Measurements from ENCODE around the gene PRPF19.

GRCh38 chr11:60858236-60858635 is 48.1 kb downstream of the PRPF19 start:
- no peak for TF ChIP-seq ZFP36 (IDR thresholded peaks at IDR 0.05; ENCODE audit: low read depth, low read length, partially characterized antibody)
- TF ChIP-seq, protein P1, sequence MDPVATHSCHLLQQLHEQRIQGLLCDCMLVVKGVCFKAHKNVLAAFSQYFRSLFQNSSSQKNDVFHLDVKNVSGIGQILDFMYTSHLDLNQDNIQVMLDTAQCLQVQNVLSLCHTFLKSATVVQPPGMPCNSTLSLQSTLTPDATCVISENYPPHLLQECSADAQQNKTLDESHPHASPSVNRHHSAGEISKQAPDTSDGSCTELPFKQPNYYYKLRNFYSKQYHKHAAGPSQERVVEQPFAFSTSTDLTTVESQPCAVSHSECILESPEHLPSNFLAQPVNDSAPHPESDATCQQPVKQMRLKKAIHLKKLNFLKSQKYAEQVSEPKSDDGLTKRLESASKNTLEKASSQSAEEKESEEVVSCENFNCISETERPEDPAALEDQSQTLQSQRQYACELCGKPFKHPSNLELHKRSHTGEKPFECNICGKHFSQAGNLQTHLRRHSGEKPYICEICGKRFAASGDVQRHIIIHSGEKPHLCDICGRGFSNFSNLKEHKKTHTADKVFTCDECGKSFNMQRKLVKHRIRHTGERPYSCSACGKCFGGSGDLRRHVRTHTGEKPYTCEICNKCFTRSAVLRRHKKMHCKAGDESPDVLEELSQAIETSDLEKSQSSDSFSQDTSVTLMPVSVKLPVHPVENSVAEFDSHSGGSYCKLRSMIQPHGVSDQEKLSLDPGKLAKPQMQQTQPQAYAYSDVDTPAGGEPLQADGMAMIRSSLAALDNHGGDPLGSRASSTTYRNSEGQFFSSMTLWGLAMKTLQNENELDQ (CRISPR knock-in tag; IDR thresholded peaks at IDR 0.05; ENCODE audit: borderline replicate concordance) = no peak
- TF ChIP-seq, protein P2, sequence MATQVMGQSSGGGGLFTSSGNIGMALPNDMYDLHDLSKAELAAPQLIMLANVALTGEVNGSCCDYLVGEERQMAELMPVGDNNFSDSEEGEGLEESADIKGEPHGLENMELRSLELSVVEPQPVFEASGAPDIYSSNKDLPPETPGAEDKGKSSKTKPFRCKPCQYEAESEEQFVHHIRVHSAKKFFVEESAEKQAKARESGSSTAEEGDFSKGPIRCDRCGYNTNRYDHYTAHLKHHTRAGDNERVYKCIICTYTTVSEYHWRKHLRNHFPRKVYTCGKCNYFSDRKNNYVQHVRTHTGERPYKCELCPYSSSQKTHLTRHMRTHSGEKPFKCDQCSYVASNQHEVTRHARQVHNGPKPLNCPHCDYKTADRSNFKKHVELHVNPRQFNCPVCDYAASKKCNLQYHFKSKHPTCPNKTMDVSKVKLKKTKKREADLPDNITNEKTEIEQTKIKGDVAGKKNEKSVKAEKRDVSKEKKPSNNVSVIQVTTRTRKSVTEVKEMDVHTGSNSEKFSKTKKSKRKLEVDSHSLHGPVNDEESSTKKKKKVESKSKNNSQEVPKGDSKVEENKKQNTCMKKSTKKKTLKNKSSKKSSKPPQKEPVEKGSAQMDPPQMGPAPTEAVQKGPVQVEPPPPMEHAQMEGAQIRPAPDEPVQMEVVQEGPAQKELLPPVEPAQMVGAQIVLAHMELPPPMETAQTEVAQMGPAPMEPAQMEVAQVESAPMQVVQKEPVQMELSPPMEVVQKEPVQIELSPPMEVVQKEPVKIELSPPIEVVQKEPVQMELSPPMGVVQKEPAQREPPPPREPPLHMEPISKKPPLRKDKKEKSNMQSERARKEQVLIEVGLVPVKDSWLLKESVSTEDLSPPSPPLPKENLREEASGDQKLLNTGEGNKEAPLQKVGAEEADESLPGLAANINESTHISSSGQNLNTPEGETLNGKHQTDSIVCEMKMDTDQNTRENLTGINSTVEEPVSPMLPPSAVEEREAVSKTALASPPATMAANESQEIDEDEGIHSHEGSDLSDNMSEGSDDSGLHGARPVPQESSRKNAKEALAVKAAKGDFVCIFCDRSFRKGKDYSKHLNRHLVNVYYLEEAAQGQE (IDR thresholded peaks at IDR 0.05; ENCODE audit: borderline replicate concordance) = no peak
- TF ChIP-seq, protein P2 (CRISPR knock-in tag; IDR thresholded peaks at IDR 0.05; ENCODE audit: low read depth) = no peak
- no peak for TF ChIP-seq RNF2 (IDR thresholded peaks at IDR 0.05)
